SU-DHL-6 (cell line): ENCODE data around the gene LRP2.

Source experiments
- H2AFZ ChIP-seq: fragments of 200-600 bp; sonication (generic); 2 replicates; pipeline ENCODE4 v1.6.1; 2014; ENCODE audit warnings: low read depth, mild to moderate bottlenecking, moderate library complexity, mixed read lengths, antibody characterized with exemption, low read length; ENCODE audit not compliant: severe bottlenecking
- H3F3A ChIP-seq: fragments of 200-600 bp; shearing (Covaris generic); 2 replicates; pipeline ENCODE4 v1.6.0; 2016; ENCODE audit warnings: antibody characterized with exemption, mild to moderate bottlenecking; ENCODE audit not compliant: insufficient read depth
- H3K27ac ChIP-seq: fragments of 200-600 bp; sonication (generic); 2 replicates; pipeline ENCODE4 v1.5.1; 2016; ENCODE audit warnings: low read depth, mild to moderate bottlenecking, low read length, moderate library complexity, mixed read lengths
- H3K27me3 ChIP-seq: fragments of 200-600 bp; sonication (generic), shearing (Covaris generic); 2 replicates; pipeline ENCODE4 v1.6.0; 2014; ENCODE audit warnings: mild to moderate bottlenecking, low read length
- H3K36me3 ChIP-seq: fragments of 200-600 bp; sonication (generic); 2 replicates; pipeline ENCODE4 v1.6.1; 2014; ENCODE audit warnings: mild to moderate bottlenecking, low read length, mixed read lengths
- H3K4me2 ChIP-seq: fragments of 300-600, 200-600 bp; shearing (Covaris generic), sonication (generic); 2 replicates; pipeline ENCODE4 v1.6.0; 2014; ENCODE audit warnings: low read length, low read depth, mild to moderate bottlenecking; ENCODE audit not compliant: poor library complexity, severe bottlenecking
- H3K4me3 ChIP-seq: fragments of 200-600 bp; sonication (generic); 2 replicates; pipeline ENCODE4 v1.5.1; 2014; ENCODE audit warnings: antibody characterized with exemption, low read length, mild to moderate bottlenecking, mixed read lengths; ENCODE audit not compliant: insufficient read depth, poor library complexity, severe bottlenecking
- H3K79me2 ChIP-seq: fragments of 200-600 bp; sonication (generic); 2 replicates; pipeline ENCODE4 v1.6.1; 2014; ENCODE audit warnings: mild to moderate bottlenecking, low read length, moderate library complexity; ENCODE audit not compliant: insufficient read depth
- H3K9ac ChIP-seq: fragments of 200-600 bp; sonication (generic); 2 replicates; pipeline ENCODE4 v1.7.0; 2014; ENCODE audit warnings: mild to moderate bottlenecking, low read length
- H3K9me2 ChIP-seq: fragments of 200-600 bp; sonication (generic); replicated peaks from 2 replicates; pipeline ENCODE4 v1.6.1; 2014; ENCODE audit warnings: low read length; ENCODE audit not compliant: insufficient read depth
- H3K9me3 ChIP-seq: fragments of 200-600 bp; sonication (generic); 2 replicates; pipeline ENCODE4 v1.6.1; 2014; ENCODE audit warnings: low read length, mixed read lengths; ENCODE audit not compliant: insufficient read depth
- H4K20me1 ChIP-seq: fragments of 200-600 bp; sonication (generic); 2 replicates; pipeline ENCODE4 v1.6.1; 2014; ENCODE audit warnings: low read depth, mild to moderate bottlenecking, antibody characterized with exemption, low read length, moderate library complexity, mixed read lengths
- CTCF ChIP-seq: fragments of 200-600 bp; sonication (generic); IDR thresholded peaks from one replicate; pipeline ENCODE4 v1.5.1; 2017; ENCODE audit warnings: antibody characterized with exemption, mild to moderate bottlenecking, low read length, moderate library complexity; ENCODE audit not compliant: insufficient read depth, poor library complexity, severe bottlenecking
- EZH2phosphoT487 ChIP-seq: fragments of 200-600 bp; sonication (generic), shearing (Covaris generic); conservative IDR thresholded peaks from 2 replicates; pipeline ENCODE4 v1.6.1; 2018; ENCODE audit warnings: mild to moderate bottlenecking, antibody characterized with exemption, low read length, moderate library complexity, mixed read lengths

The LRP2 gene

GRCh38 chr2:169184074-169184473 lies 178.3 kb downstream of the LRP2 start:
- TF ChIP-seq EZH2phosphoT487 (no peak), CTCF (no peak)
- H3K27me3 ChIP-seq, result no peaks in the 10 kb centered on the region
- no peaks in the 10 kb centered on the region for H3F3A ChIP-seq
- H3K4me2 ChIP-seq, result no peak overlapping the region
- H3K9me2 ChIP-seq, result no peaks in the 10 kb centered on the region
- no peaks in the 10 kb centered on the region for H3K9me3 ChIP-seq
- H3K27ac ChIP-seq, result no peak overlapping the region
- no peaks in the 10 kb centered on the region for H4K20me1 ChIP-seq
- no peak overlapping the region for H3K9ac ChIP-seq
- H3K79me2 ChIP-seq, result no peaks in the 10 kb centered on the region
- no peak overlapping the region for H3K4me3 ChIP-seq
- no peak overlapping the region for H2AFZ ChIP-seq
- no peaks in the 10 kb centered on the region for H3K36me3 ChIP-seq

GRCh38 chr2:169182573-169182972 lies 179.8 kb downstream of the LRP2 start:
- no peak overlapping the region for H3K27ac ChIP-seq
- no peak overlapping the region for H3K4me3 ChIP-seq
- no peaks in the 10 kb centered on the region for H3K36me3 ChIP-seq
- no peak overlapping the region for H2AFZ ChIP-seq
- no peak overlapping the region for H3K9ac ChIP-seq
- H3F3A ChIP-seq, result no peaks in the 10 kb centered on the region
- no peaks in the 10 kb centered on the region for H3K79me2 ChIP-seq
- no peaks in the 10 kb centered on the region for H3K9me3 ChIP-seq
- no peaks in the 10 kb centered on the region for H3K27me3 ChIP-seq
- no peaks in the 10 kb centered on the region for H3K9me2 ChIP-seq
- TF ChIP-seq CTCF, result no peak
- TF ChIP-seq EZH2phosphoT487, result no peak
- no peaks in the 10 kb centered on the region for H4K20me1 ChIP-seq
- no peak overlapping the region for H3K4me2 ChIP-seq

- H3F3A ChIP-seq, result no peaks in the 10 kb centered on the region
- H3K4me3 ChIP-seq, result no peak overlapping the region
- no peaks in the 10 kb centered on the region for H3K27me3 ChIP-seq
- H3K36me3 ChIP-seq, result no peaks in the 10 kb centered on the region
- no peak overlapping the region for H2AFZ ChIP-seq
- no peaks in the 10 kb centered on the region for H3K9me2 ChIP-seq
- TF ChIP-seq EZH2phosphoT487 (no peak), CTCF (no peak)
- no peak overlapping the region for H3K27ac ChIP-seq
- no peaks in the 10 kb centered on the region for H3K79me2 ChIP-seq
- no peak overlapping the region for H3K9ac ChIP-seq
- no peak overlapping the region for H3K4me2 ChIP-seq
- no peaks in the 10 kb centered on the region for H4K20me1 ChIP-seq
- H3K9me3 ChIP-seq, result no peaks in the 10 kb centered on the region
These were observed 183.4 kb downstream of the LRP2 start for GRCh38 chr2:169178804-169179390.
